Measurements from ENCODE around the gene E2F2. TPM values are rescaled to one million over a fixed set of nuclear protein-coding genes. Genes with fewer than 3 reads are reported as not detected.

E2F2 gene
- polyA plus RNA-seq, 1 of the 3 experiments (the other 2 are of a cell fraction) = 0.43 TPM

GRCh38 chr1:23573574-23574182, 42.6 kb upstream of the E2F2 start:
- DNase-seq = no peak
- POLR2A ChIA-PET = no interaction called here
- Histone ChIP-seq H3K79me2 (ENCODE audit: insufficient read depth) (peaks cover 9% of the 10 kb centered on the region; the same call in 1 of the 2 replicates), H3K27me3 (ENCODE audit: insufficient read depth) (no peaks in the 10 kb centered on the region), H3K27ac (ENCODE audit: low read depth in 2 of 2, low read length in 1 of 2) (no peak overlapping the region), H4K20me1 (ENCODE audit: insufficient read depth) (no peaks in the 10 kb centered on the region), H3K36me3 (replicated peaks in 1 of 2; ENCODE audit: control insufficient read depth in 1 of 2, insufficient read depth in 2 of 2, low read length in 1 of 2) (no peaks in the 10 kb centered on the region), H2AFZ (ENCODE audit: low read depth) (no peak overlapping the region), H3K4me3 (ENCODE audit: low read depth in 2 of 2, low read length in 1 of 2) (no peak overlapping the region), H3F3A (replicated peaks; ENCODE audit: insufficient read depth) (peaks cover 44% of the 10 kb centered on the region), H3K4me2 (no peak overlapping the region), H3K4me1 (ENCODE audit: control insufficient read depth in 1 of 2, insufficient read depth in 2 of 2, low read depth in 1 of 2, low read length in 1 of 2) (peaks cover 8 to 36% of the 10 kb centered on the region in 2 experiments), H3K9me2 (no peaks in the 10 kb centered on the region), H3K9me3 (no peaks in the 10 kb centered on the region), H3K9ac (no peak overlapping the region)
- CTCF ChIA-PET = interaction anchor here (1.1 to 6.8 kb wide), 6 partner anchors 7 to 65 kb away, joined by 3 to 41 read pairs (median 7); no protein-coding TSS in a partner anchor
- 72% methylated on average over 4 of the region's 4 CpGs for WGBS (ENCODE audit: low lambda C conversion rate)
- no peak for TF ChIP-seq NRF1 (IDR thresholded peaks at IDR 0.05; ENCODE audit: low read depth, low read length)
- no peak for TF ChIP-seq ELF1 (IDR thresholded peaks at IDR 0.05)
- TF ChIP-seq MXI1 (IDR thresholded peaks at IDR 0.05; ENCODE audit: low read depth, low read length) = no peak
- TF ChIP-seq PBX3 (IDR thresholded peaks at IDR 0.05) = no peak

DNA sequence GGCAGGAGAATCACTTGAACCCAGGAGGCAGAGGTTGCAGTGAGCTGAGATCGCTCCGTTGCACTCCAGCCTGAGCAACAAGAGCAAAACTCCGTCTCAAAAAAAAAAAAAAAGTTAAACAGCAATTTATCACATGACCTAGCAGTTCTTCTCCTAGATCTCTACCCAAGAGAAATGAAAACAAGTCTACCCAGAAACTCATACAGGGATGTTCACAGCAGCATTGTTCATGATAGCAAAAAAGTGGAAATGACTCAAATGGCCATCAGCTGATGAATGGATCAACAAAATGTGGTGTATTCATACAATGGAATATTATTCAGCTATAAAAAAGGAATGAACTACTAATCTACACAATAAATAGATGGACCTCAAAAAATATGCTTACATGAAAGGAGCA, 40.4 kb upstream of the E2F2 start:
- H2AFZ ChIP-seq (ENCODE audit: low read depth) = no peak overlapping the region
- no peak for DNase-seq
- H3K79me2 ChIP-seq (ENCODE audit: insufficient read depth) = peaks cover 8% of the 10 kb centered on the region; the same call in 1 of the 2 replicates
- no peaks in the 10 kb centered on the region for H4K20me1 ChIP-seq (ENCODE audit: insufficient read depth)
- no peak overlapping the region for H3K4me2 ChIP-seq
- ChIA-PET POLR2A (no interaction called here), CTCF (interaction anchor here (3.0 to 6.8 kb wide), 2 partner anchors 63 to 67 kb away, joined by 20 to 41 read pairs; no protein-coding TSS in a partner anchor)
- no peak overlapping the region for H3K9ac ChIP-seq
- H3F3A ChIP-seq (replicated peaks; ENCODE audit: insufficient read depth) = peaks cover 22% of the 10 kb centered on the region
- H3K27me3 ChIP-seq (ENCODE audit: insufficient read depth) = no peaks in the 10 kb centered on the region
- peaks cover 12 to 21% of the 10 kb centered on the region in 2 experiments for H3K4me1 ChIP-seq (ENCODE audit: control insufficient read depth in 1 of 2, insufficient read depth in 2 of 2, low read depth in 1 of 2, low read length in 1 of 2)
- no peaks in the 10 kb centered on the region for H3K9me3 ChIP-seq
- TF ChIP-seq TCF12 (IDR thresholded peaks at IDR 0.05) = no peak
- TF ChIP-seq ELF1 (IDR thresholded peaks at IDR 0.05) = no peak
- no peak for TF ChIP-seq RFX5 (IDR thresholded peaks at IDR 0.05; ENCODE audit: low read length)
- TF ChIP-seq ZBTB33 (IDR thresholded peaks at IDR 0.05; ENCODE audit: borderline replicate concordance, low read depth) = no peak
- TF ChIP-seq FOSL2 (IDR thresholded peaks at IDR 0.05; ENCODE audit: borderline replicate concordance, low read depth) = no peak
- TF ChIP-seq GABPA (IDR thresholded peaks at IDR 0.05; ENCODE audit: low read depth) = no peak
- no peak for TF ChIP-seq EZH2phosphoT487 (IDR thresholded peaks at IDR 0.05; ENCODE audit: borderline replicate concordance, low read depth)
- no peak for TF ChIP-seq TAF1 (IDR thresholded peaks at IDR 0.05; ENCODE audit: borderline replicate concordance, low read depth, low read length)
- no peak for TF ChIP-seq RAD21 (IDR thresholded peaks at IDR 0.05; ENCODE audit: low read length)
- no peak for TF ChIP-seq USF2 (IDR thresholded peaks at IDR 0.05; ENCODE audit: borderline replicate concordance, low read depth, low read length)
- TF ChIP-seq CHD2 (IDR thresholded peaks at IDR 0.05; ENCODE audit: low read length, partially characterized antibody) = no peak
- TF ChIP-seq MXI1 (IDR thresholded peaks at IDR 0.05; ENCODE audit: low read depth, low read length) = no peak
- no peak for TF ChIP-seq NFIC (IDR thresholded peaks at IDR 0.05; ENCODE audit: borderline replicate concordance)
- TF ChIP-seq RCOR1 (IDR thresholded peaks at IDR 0.05; ENCODE audit: low read length) = no peak
- no peak for TF ChIP-seq PBX3 (IDR thresholded peaks at IDR 0.05)
- TF ChIP-seq SIN3A (IDR thresholded peaks at IDR 0.05; ENCODE audit: borderline replicate concordance, low read depth, low read length) = no peak
- no peak for TF ChIP-seq TEAD4 (IDR thresholded peaks at IDR 0.05; ENCODE audit: borderline replicate concordance, insufficient read depth)
- TF ChIP-seq FOXM1 (IDR thresholded peaks at IDR 0.05; ENCODE audit: low read depth) = no peak
- no peak for TF ChIP-seq JUND (IDR thresholded peaks at IDR 0.05)
- WGBS (ENCODE audit: low lambda C conversion rate) = 85% methylated on average over 3 of the region's 3 CpGs
- H3K4me3 ChIP-seq (ENCODE audit: low read depth in 2 of 2, low read length in 1 of 2) = no peak overlapping the region
- no peaks in the 10 kb centered on the region for H3K36me3 ChIP-seq (replicated peaks in 1 of 2; ENCODE audit: control insufficient read depth in 1 of 2, insufficient read depth in 2 of 2, low read length in 1 of 2)
- H3K27ac ChIP-seq (ENCODE audit: low read depth in 2 of 2, low read length in 1 of 2) = no peak overlapping the region
- no peaks in the 10 kb centered on the region for H3K9me2 ChIP-seq

Measured in SK-N-SH (cell line).